Esophagus mucosa (tissue), 1 donor: Measurements from ENCODE around the gene NLRP5. TPM values are rescaled to one million over a fixed set of nuclear protein-coding genes. Genes with fewer than 3 reads are reported as not detected.
"Not testable (repeated sequence)": the region's sequence is repeated elsewhere in the genome, so short reads cannot be mapped to it uniquely, and the experiment has no call there.

ENCODE experiments used
- ATAC-seq: fragments of 200-7000 bp; cut with Tn5 transposase; one replicate; pipeline ENCODE4 v1.9.1; 2020
- total RNA-seq: library from RNA; stranded (reverse); gene quantifications from one replicate; pipeline ENCODE4 v1.2.4, GENCODE V29; 2023
- donor health status: DM: yes; HTN: yes; CAD: no.

Gene NLRP5
- total RNA-seq, 1 donor from 2014 or later, result not detected

- ATAC-seq, result no peak
Measured at GRCh38 chr19:56099638-56100539, 113.3 kb downstream of the NLRP5 start.

- ATAC-seq, result no peak
Measured at GRCh38 chr19:56101095-56101494, 114.5 kb downstream of the NLRP5 start.

- no peak for ATAC-seq
Measured at GRCh38 chr19:56101746-56102535, 115.4 kb downstream of the NLRP5 start.

GRCh38 chr19:56103027-56103614, 116.5 kb downstream of the NLRP5 start:
- no peak for ATAC-seq

- no peak for ATAC-seq
Measured at GRCh38 chr19:56104423-56104822, 117.8 kb downstream of the NLRP5 start.

GRCh38 chr19:56105090-56105701, 118.6 kb downstream of the NLRP5 start:
- ATAC-seq, result peak; percentile 75

- ATAC-seq, result not testable (repeated sequence)
Measured at GRCh38 chr19:56105831-56106396, 119.3 kb downstream of the NLRP5 start.

- no peak for ATAC-seq
Measured at GRCh38 chr19:56106397-56106849, 119.8 kb downstream of the NLRP5 start.

GRCh38 chr19:56106993-56107392, 120.4 kb downstream of the NLRP5 start:
- no peak for ATAC-seq

- ATAC-seq, result peak; percentile 17
Measured at GRCh38 chr19:56107626-56108351, 121.2 kb downstream of the NLRP5 start.

GRCh38 chr19:56108447-56109195, 122.0 kb downstream of the NLRP5 start:
- ATAC-seq, result peak; percentile 67

- no peak for ATAC-seq
Measured at GRCh38 chr19:56109226-56109625, 122.7 kb downstream of the NLRP5 start.

- peak; percentile 19 for ATAC-seq
Measured at GRCh38 chr19:56110515-56111448, 124.2 kb downstream of the NLRP5 start.

Other genes starting within 250 kb of the NLRP5 start
- gene NLRP9, start 248.4 kb upstream of the NLRP5 start, total RNA-seq, result not detected
- gene RFPL4A, start 227.7 kb upstream of the NLRP5 start, total RNA-seq, result not detected
- not detected for gene RFPL4AL1, start 217.7 kb upstream of the NLRP5 start, total RNA-seq
- gene NLRP11, start 154.8 kb upstream of the NLRP5 start, total RNA-seq, result not detected
- gene NLRP4, start 150.2 kb upstream of the NLRP5 start, total RNA-seq, result not detected
- gene NLRP13, start 54.4 kb upstream of the NLRP5 start, total RNA-seq, result not detected
- not detected for gene NLRP8, start 38.9 kb upstream of the NLRP5 start, total RNA-seq
- 24.4 TPM for gene ZNF787, start 134.5 kb downstream of the NLRP5 start, total RNA-seq
- gene ZNF444, start 154.5 kb downstream of the NLRP5 start, total RNA-seq, result 10.4 TPM
- gene GALP, start 189.2 kb downstream of the NLRP5 start, total RNA-seq, result not detected
- not detected for gene ZSCAN5B, start 211.0 kb downstream of the NLRP5 start, total RNA-seq
- not detected for gene ZSCAN5C, start 215.5 kb downstream of the NLRP5 start, total RNA-seq